ENCODE data around the gene MTM1. TPM values are rescaled to one million over a fixed set of nuclear protein-coding genes. Genes with fewer than 3 reads are reported as not detected.

Gene MTM1
- total RNA-seq, 1 experiment from 2014 or later = 6.4 TPM

DNA sequence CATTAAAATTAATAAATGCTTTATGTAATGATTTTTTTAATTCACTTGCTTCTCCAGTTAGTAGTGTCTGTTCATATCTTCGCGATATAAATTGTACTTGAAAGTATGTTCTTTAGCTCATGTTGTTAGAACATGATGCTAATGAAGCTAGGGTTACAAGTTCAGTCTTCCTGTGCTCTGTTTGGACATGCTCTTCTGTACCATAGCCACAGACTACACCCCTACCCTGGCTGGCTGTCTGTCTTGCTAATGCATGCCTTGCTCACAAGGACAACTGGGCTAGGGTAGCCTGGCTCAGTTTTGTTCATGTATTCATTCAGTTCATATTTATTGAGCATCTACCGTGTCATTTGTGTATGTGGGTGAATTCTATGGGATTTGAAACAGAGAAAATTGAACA is 74.0 kb downstream of the MTM1 start:
- TF ChIP-seq, protein P1, sequence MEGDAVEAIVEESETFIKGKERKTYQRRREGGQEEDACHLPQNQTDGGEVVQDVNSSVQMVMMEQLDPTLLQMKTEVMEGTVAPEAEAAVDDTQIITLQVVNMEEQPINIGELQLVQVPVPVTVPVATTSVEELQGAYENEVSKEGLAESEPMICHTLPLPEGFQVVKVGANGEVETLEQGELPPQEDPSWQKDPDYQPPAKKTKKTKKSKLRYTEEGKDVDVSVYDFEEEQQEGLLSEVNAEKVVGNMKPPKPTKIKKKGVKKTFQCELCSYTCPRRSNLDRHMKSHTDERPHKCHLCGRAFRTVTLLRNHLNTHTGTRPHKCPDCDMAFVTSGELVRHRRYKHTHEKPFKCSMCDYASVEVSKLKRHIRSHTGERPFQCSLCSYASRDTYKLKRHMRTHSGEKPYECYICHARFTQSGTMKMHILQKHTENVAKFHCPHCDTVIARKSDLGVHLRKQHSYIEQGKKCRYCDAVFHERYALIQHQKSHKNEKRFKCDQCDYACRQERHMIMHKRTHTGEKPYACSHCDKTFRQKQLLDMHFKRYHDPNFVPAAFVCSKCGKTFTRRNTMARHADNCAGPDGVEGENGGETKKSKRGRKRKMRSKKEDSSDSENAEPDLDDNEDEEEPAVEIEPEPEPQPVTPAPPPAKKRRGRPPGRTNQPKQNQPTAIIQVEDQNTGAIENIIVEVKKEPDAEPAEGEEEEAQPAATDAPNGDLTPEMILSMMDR (conservative IDR thresholded peaks at IDR 0.05) = no peak
- H3K4me2 ChIP-seq (ENCODE audit: insufficient read depth, insufficient read length, low read length) = no peak overlapping the region

More for the DNA sequence above, 74.0 kb downstream of the MTM1 start:
- Histone ChIP-seq H2BK12ac (ENCODE audit: insufficient read length, low read depth, low read length) (no peak overlapping the region), H3K4me1 (ENCODE audit: insufficient read depth, low read length) (no peaks in the 10 kb centered on the region), H3K27ac (ENCODE audit: insufficient read length, low read depth, low read length) (no peak overlapping the region), H2AK5ac (ENCODE audit: insufficient read length, low read length) (no peak overlapping the region), H2AFZ (ENCODE audit: low read length) (no peak overlapping the region), H3K56ac (ENCODE audit: insufficient read length, low read depth, low read length) (no peak overlapping the region), H3K27me3 (ENCODE audit: insufficient read depth, low read length) (no peaks in the 10 kb centered on the region), H3K23ac (ENCODE audit: insufficient read length, low read depth, low read length) (no peak overlapping the region), H4K8ac (replicated peaks; ENCODE audit: insufficient read length, low read depth, low read length) (no peak overlapping the region), H2BK120ac (ENCODE audit: low read depth, low read length, poor library complexity, severe bottlenecking) (no peak overlapping the region), H3K9ac (ENCODE audit: extremely low read depth, insufficient read length, low read length) (no peak overlapping the region), H3K4ac (ENCODE audit: low read depth, low read length) (no peak overlapping the region), H3K18ac (ENCODE audit: insufficient read length, low read depth, low read length) (no peak overlapping the region), H2BK20ac (ENCODE audit: low read depth, low read length, poor library complexity, severe bottlenecking) (no peak overlapping the region), H2BK5ac (ENCODE audit: insufficient read length, low read length) (no peak overlapping the region), H3K23me2 (ENCODE audit: insufficient read length, low read depth, low read length, poor library complexity, severe bottlenecking) (no peaks in the 10 kb centered on the region), H3K14ac (ENCODE audit: insufficient read depth, low read length) (no peak overlapping the region), H3K9me3 (ENCODE audit: control insufficient read depth, low read depth, low read length) (no peaks in the 10 kb centered on the region), H4K91ac (ENCODE audit: insufficient read length, low read depth, low read length) (no peak overlapping the region), H4K5ac (ENCODE audit: insufficient read length, low read depth, low read length) (no peak overlapping the region), H2BK15ac (ENCODE audit: low read depth, low read length) (no peak overlapping the region), H3K79me2 (ENCODE audit: insufficient read depth, low read length) (no peaks in the 10 kb centered on the region), H4K20me1 (ENCODE audit: control insufficient read depth, insufficient read depth, insufficient read length) (no peaks in the 10 kb centered on the region), H3T11ph (ENCODE audit: low read length) (no peak overlapping the region), H3K79me1 (ENCODE audit: insufficient read depth, low read depth, low read length, poor library complexity, severe bottlenecking) (no peaks in the 10 kb centered on the region)
- Mint-ChIP-seq H3K27ac (no peak overlapping the region), H3K9me3 (peaks cover 47 to 54% of the 10 kb centered on the region in 2 experiments), H3K4me3 (no peak overlapping the region), H3K36me3 (ENCODE audit: insufficient read depth in 1 of 3, low read depth in 3 of 3) (peaks cover 0 to 10% (median 3%) of the 10 kb centered on the region in 3 experiments; a peak in 5 of 7 replicates), H3K4me1 (no peaks in the 10 kb centered on the region), H3K27me3 (ENCODE audit: low read depth) (no peaks in the 10 kb centered on the region)
- no CpG with 5 or more reads among the region's 3 CpGs for WGBS (ENCODE audit: extremely low coverage, insufficient read length, low lambda C conversion rate)
- DNase-seq = no peak

Data from H9 (cell line).